IPS-NIHi11 (cell line): ENCODE measurements around the gene MAEA.
"Not testable (repeated sequence)": the region's sequence is repeated elsewhere in the genome, so short reads cannot be mapped to it uniquely, and the experiment has no call there.

Source experiments
- DNase-seq: peaks from one replicate; pipeline ENCODE4 v3.0.0; 2012; ENCODE audit warnings: mixed read lengths, low spot score

The MAEA gene

GRCh38 chr4:1321946-1322650 is 32.4 kb downstream of the MAEA start:
- DNase-seq, result no peak

- no peak for DNase-seq
Measured at GRCh38 chr4:1323280-1323634, 33.6 kb downstream of the MAEA start.

GRCh38 chr4:1323635-1324442 is 34.1 kb downstream of the MAEA start:
- no peak for DNase-seq

- not testable (repeated sequence) for DNase-seq
Measured at GRCh38 chr4:1324443-1325175, 34.9 kb downstream of the MAEA start.

GRCh38 chr4:1325176-1325480 is 35.4 kb downstream of the MAEA start:
- peak; percentile 31 for DNase-seq

GRCh38 chr4:1325681-1326635 is 36.3 kb downstream of the MAEA start:
- DNase-seq, result peak; percentile 23

GRCh38 chr4:1326751-1327525 is 37.2 kb downstream of the MAEA start:
- peak; percentile 29 for DNase-seq

GRCh38 chr4:1327526-1328266 is 38.0 kb downstream of the MAEA start:
- DNase-seq, result peak; percentile 33

- DNase-seq, result peak; percentile 29
Measured at GRCh38 chr4:1328267-1329155, 38.8 kb downstream of the MAEA start.

GRCh38 chr4:1329408-1330371 is 40.0 kb downstream of the MAEA start:
- no peak for DNase-seq

- DNase-seq, result no peak
Measured at GRCh38 chr4:1330761-1331590, 41.3 kb downstream of the MAEA start.

- DNase-seq, result no peak
Measured at GRCh38 chr4:1331591-1332353, 42.1 kb downstream of the MAEA start.

- DNase-seq, result no peak
Measured at GRCh38 chr4:1332686-1333085, 43.0 kb downstream of the MAEA start.

- no peak for DNase-seq
Measured at GRCh38 chr4:1333256-1333655, 43.6 kb downstream of the MAEA start.

- DNase-seq, result not testable (repeated sequence)
Measured at GRCh38 chr4:1333851-1334578, 44.3 kb downstream of the MAEA start.

GRCh38 chr4:1334579-1334895 is 44.8 kb downstream of the MAEA start:
- no peak for DNase-seq
